GM12873 (cell line): Measurements from ENCODE around the gene MNX1.

ENCODE experiments used
- TF ChIP-seq, protein P1 (sequence below): IDR thresholded peaks from 2 replicates; pipeline ENCODE4 v1.5.1; 2012; ENCODE audit warnings: low read depth, mild to moderate bottlenecking, moderate library complexity, low read length, control low read depth; ENCODE audit not compliant: insufficient read depth; ENCODE audit errors: missing control alignments

The MNX1 gene

DNA sequence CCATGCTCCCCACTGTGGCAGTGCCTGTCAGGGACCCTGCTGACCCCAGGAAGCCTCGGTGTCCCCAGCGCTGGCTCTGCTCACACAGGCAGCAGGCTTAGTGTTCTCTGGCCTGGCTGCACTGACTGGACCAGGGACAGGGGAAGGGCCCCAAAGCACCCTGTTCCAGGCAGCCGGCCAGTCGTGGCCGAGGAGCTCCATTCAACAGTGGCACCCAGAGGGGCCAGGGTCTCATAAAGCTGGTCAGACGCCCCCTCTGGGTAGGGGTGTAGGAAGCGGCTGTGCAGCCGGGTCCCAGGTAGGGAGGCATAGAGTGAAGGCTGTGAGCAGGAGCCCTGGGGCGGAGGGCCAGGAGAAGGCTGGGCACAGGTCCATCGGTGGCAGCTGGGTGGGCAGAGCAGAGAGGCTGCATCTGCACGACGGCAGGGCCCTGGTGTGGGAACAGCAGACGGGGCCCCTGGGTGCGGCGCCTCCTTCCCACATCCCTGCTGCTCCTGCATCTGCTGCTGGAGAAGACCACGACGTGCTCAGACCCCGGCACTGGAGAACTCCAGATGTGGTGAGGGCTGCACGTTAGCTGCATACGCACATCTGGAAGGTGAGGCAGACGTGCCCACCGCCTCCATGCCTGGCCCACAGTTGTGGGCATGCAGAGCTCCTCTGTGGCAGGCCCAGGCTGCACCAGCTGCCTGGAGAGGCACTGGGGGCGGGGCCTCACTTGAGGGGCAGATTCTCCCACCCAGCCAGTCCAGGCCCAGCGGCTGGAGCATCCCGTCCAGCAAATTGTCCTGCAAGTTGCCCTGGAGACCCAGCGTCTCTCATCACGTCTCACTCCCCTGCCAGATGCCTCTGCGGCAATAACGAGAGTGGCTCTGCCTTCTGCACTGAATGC, 25.1 kb downstream of the MNX1 start:
- TF ChIP-seq, protein P1, sequence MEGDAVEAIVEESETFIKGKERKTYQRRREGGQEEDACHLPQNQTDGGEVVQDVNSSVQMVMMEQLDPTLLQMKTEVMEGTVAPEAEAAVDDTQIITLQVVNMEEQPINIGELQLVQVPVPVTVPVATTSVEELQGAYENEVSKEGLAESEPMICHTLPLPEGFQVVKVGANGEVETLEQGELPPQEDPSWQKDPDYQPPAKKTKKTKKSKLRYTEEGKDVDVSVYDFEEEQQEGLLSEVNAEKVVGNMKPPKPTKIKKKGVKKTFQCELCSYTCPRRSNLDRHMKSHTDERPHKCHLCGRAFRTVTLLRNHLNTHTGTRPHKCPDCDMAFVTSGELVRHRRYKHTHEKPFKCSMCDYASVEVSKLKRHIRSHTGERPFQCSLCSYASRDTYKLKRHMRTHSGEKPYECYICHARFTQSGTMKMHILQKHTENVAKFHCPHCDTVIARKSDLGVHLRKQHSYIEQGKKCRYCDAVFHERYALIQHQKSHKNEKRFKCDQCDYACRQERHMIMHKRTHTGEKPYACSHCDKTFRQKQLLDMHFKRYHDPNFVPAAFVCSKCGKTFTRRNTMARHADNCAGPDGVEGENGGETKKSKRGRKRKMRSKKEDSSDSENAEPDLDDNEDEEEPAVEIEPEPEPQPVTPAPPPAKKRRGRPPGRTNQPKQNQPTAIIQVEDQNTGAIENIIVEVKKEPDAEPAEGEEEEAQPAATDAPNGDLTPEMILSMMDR = no peak

DNA sequence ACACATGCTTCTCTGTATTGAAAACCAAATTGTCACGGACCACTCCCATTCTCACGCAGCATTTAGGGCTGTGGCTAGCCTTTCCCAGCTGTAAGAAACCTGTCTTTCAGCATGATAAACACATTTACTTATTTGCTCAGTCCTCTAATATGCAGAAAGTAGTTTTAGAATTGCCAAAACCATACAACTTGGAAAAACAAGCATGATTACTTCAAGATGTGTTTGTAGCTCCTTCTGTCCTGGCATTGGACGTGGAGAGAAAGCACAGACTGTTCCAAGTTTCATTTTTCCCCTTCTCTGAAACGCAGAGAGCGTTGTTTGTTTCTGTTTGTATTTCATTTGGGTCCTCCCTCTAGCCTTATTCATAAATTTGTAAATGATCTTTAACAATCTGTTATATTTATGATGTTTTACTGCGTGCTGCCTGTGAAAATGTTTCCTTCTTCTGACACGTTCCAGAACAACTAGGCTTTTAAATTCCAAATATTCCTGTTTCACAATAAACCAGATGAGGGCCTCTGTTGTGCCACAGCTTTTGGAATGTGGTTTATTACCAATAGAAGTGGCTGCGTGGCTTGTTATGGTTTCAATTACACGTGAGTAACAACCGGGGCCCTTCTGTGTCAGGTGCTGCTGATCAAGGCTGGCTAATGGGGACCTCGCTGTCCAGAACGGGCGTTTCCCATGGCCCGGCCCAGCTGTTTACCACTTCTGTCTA, 26.1 kb downstream of the MNX1 start:
- TF ChIP-seq, protein P1 = no peak

DNA sequence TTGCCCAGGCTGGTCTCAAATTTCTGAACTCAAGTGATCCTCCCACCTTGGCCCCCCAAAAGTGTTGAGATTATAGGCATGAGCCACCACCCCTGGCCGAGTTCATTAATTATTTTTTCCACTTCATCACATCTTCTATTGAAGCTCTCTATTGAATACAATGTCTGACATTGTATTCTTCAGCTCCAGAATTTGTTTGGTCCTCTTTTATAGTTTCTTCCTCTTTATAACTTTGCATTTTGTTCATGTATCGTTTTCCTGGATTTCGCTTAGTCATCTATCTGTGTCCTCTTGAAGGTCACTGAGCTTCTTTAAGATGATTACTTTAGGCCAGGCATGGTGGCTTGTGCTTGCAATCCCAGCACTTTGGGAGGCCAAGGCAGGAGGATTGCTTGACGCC, 30.8 kb downstream of the MNX1 start:
- TF ChIP-seq, protein P1 = no peak

DNA sequence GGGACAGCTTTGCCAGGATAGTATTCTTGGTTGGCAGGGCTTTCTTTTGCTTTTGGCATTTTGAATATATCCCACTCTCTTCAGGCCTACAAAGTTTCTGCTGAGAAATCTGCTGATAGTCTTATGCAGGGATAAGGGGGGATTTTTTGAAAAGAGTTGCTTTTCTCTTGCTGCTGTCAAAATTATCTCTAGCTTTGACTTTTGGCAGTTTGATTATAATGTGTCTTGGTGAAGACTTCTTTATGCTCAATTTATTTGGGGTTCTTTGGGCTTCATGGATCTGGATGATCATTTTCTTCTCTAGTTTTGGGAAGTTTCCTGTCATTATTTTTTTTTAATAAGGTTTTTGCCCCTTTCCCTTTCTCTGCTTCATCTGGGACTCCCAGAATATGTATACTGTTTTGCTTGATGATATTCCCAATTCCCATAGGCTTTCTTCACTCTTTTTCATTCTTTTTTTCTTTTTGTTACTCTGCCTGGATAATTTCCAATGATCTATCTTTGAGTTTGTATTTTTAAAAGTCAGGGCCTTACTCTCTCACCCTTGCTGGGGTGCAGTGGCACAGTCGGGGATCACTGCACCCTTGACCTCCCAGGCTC, 31.4 kb downstream of the MNX1 start:
- TF ChIP-seq, protein P1 = no peak

DNA sequence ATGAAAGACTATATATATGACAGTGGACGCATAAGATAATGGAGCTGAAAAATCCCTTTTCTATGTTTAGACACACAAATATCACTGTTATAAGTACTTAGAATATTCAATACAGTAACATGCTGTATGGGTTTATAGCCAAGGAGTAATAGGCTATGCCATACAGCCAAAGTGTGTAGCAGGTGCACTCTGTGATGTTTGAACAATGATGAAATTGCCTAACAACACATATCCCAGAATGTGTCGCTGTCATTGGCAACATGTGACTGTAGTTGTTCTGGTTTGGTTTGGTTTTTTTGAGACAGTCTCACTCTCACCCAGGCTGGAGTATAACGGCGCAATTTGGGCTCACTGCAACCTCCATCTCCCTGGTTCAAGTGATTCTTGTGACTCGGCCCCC, 34.8 kb downstream of the MNX1 start:
- TF ChIP-seq, protein P1 = no peak

DNA sequence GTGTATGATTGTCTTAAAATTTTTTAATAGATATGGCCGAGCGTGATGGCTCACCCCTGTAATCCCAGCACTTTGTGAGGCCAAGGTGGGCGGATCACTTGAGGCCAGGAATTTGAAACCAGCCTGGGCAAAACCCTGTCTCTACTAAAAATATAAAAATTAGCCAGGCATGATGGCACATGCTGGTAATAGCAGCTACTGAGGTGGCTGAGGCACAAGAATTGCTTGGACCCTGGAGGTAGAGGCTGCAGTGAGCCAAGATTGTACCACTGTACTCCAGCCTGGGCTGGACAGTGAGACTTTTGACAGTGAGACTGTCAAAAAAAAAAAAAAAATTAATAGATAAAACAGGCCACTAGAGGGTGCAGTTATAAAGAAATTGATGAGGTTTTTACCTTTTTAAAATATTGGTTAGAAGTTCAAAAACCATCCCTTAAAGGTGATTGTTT, 40.5 kb downstream of the MNX1 start:
- TF ChIP-seq, protein P1 = peak; percentile 25

DNA sequence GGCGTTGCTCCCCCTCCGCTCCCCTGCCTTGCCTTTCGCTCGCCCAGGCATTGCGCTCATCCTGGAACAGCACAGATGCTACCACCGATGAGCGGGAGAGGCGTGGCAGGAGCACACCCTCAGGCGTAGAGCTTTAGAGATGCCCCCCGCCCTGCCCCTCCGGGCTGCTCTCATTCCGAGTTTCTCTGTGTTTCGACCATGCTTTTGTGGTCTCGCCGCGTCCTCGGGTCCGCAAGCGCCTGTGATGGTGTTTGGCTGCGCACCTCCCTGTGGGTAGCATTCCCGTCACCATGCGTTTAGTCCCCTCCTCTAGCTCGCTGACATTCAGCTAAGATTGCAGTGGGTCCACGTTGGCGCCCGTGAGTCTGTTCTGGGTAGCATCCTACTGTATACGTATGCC, 42.3 kb downstream of the MNX1 start:
- TF ChIP-seq, protein P1 = no peak
